Mucosa of gallbladder (tissue), 1 donor: ENCODE results near the gene CEP63. TPM values are rescaled to one million over a fixed set of nuclear protein-coding genes. Genes with fewer than 3 reads are reported as not detected.

Experiments
- DNase-seq: peaks from one replicate; pipeline ENCODE4 v3.0.0-alpha.2; 2020; ENCODE audit warnings: low spot score
- total RNA-seq: library from RNA; stranded (reverse); gene quantifications from one replicate; pipeline ENCODE4 v1.2.1, GENCODE V29; 2021
- donor health status: DM: no; HTN: no; CAD: no.

The CEP63 gene
- total RNA-seq, 1 donor from 2014 or later: 17.3 TPM

- DNase-seq: no peak
Measured at GRCh38 chr3:134608023-134608770, 122.3 kb downstream of the CEP63 start.

- no peak for DNase-seq
Measured at GRCh38 chr3:134608771-134609435, 123.0 kb downstream of the CEP63 start.

- no peak for DNase-seq
Measured at GRCh38 chr3:134609821-134610431, 124.1 kb downstream of the CEP63 start.

GRCh38 chr3:134610432-134611385 is 124.9 kb downstream of the CEP63 start:
- no peak for DNase-seq

- DNase-seq: no peak
Measured at GRCh38 chr3:134611516-134611915, 125.7 kb downstream of the CEP63 start.

- no peak for DNase-seq
Measured at GRCh38 chr3:134613006-134613520, 127.2 kb downstream of the CEP63 start.

GRCh38 chr3:134614955-134615354 is 129.1 kb downstream of the CEP63 start:
- no peak for DNase-seq

- no peak for DNase-seq
Measured at GRCh38 chr3:134615743-134616142, 129.9 kb downstream of the CEP63 start.

GRCh38 chr3:134617608-134618477 is 132.0 kb downstream of the CEP63 start:
- DNase-seq: no peak

GRCh38 chr3:134618478-134619300 is 132.8 kb downstream of the CEP63 start:
- DNase-seq: no peak

GRCh38 chr3:134619301-134619615 is 133.4 kb downstream of the CEP63 start:
- no peak for DNase-seq

GRCh38 chr3:134619884-134620445 is 134.1 kb downstream of the CEP63 start:
- no peak for DNase-seq

GRCh38 chr3:134620476-134621115 is 134.7 kb downstream of the CEP63 start:
- no peak for DNase-seq

- DNase-seq: no peak
Measured at GRCh38 chr3:134621854-134622253, 136.0 kb downstream of the CEP63 start.

- no peak for DNase-seq
Measured at GRCh38 chr3:134622806-134623365, 137.0 kb downstream of the CEP63 start.

- DNase-seq: no peak
Measured at GRCh38 chr3:134623615-134624245, 137.9 kb downstream of the CEP63 start.
